AG20443 (cell line): ENCODE results near the gene PCDH15.

ENCODE experiments used
- DNase-seq: peaks from one replicate; pipeline ENCODE4 v3.0.0; 2012; ENCODE audit warnings: low spot score, mixed read lengths

The PCDH15 gene

GRCh38 chr10:54800741-54801421 lies at the start of gene PCDH15:
TSS of gene PCDH15 (minus strand) at chr10:54801231. CDS start at chr10:54664262, 136,969 bp downstream.
- peak; percentile 3 for DNase-seq

- no peak for DNase-seq
These were observed 42.9 kb upstream of the PCDH15 start for GRCh38 chr10:54843932-54844331.

DNA sequence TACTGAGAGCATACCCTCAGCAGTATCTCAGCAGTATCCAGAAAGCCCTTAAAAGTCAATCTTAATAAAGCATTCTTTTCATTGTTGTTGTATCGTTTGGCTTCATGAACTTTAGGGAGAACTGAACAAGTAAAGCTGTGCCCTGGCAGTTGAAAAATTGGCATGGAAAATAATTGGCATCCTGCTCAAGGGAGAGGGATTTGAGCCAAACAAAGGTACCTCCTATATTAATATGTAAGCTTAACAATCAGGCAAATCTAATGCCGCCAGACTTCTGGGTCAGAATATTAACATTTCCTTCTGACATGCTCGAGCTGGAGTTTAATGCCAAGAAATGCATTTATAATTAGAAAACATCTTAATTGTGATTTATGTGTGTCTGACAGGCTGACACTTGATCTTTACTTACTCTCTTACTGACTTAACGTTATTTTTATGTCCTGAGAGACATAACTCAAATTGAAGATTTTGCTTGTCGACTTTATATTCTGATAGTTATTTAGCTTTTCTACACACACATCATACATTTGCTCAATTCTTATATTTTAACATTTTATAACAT lies 42.1 kb upstream of the PCDH15 start:
- no peak for DNase-seq

DNA sequence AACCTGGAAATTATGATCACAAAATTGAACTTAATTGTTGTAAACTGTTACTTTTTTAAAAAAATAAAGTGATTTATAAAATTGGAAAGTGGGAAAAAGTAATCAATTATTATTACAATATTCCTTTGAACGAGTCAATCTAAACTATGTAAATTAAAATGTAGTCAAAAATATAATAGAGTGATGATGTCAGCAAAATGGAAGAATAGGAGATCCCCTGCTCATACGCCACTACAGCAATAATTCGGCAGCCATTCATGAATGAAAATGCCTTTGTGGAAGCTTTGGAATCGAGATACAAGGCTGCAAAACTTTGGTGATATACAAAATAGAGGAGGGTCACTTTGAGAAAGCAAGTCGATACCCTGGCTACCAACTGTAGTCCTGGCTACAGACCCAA lies 36.4 kb upstream of the PCDH15 start:
- DNase-seq = no peak

DNA sequence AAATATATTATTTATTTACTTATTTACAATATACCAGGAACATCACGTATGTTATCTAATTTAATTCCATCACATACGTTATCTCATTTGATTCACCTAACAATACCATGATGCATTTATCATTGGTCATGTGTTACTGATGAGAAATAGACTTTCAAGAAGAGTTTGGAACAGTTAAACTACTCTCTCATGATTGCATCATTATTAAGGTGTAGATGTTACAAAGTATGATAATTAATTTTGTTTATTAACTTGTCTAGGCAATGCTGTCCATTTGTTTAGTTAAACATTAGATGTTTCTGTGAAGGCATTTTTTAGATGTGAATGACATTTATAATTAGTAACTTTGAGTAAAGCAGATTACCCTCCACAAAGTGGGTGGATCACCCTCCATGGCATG lies 32.0 kb upstream of the PCDH15 start:
- no peak for DNase-seq

- no peak for DNase-seq
These were observed 26.0 kb upstream of the PCDH15 start for GRCh38 chr10:54826994-54827560.

GRCh38 chr10:54815583-54815982 lies 14.6 kb upstream of the PCDH15 start:
- no peak for DNase-seq

GRCh38 chr10:54808186-54808935 lies 7.3 kb upstream of the PCDH15 start:
- no peak for DNase-seq

- no peak for DNase-seq
These were observed 1.5 kb downstream of the PCDH15 start for GRCh38 chr10:54799506-54799905.

GRCh38 chr10:54797636-54798321 lies 3.3 kb downstream of the PCDH15 start:
- DNase-seq = no peak

GRCh38 chr10:54796881-54797280 lies 4.2 kb downstream of the PCDH15 start:
- no peak for DNase-seq

GRCh38 chr10:54776622-54777021 lies 24.4 kb downstream of the PCDH15 start:
- no peak for DNase-seq

DNA sequence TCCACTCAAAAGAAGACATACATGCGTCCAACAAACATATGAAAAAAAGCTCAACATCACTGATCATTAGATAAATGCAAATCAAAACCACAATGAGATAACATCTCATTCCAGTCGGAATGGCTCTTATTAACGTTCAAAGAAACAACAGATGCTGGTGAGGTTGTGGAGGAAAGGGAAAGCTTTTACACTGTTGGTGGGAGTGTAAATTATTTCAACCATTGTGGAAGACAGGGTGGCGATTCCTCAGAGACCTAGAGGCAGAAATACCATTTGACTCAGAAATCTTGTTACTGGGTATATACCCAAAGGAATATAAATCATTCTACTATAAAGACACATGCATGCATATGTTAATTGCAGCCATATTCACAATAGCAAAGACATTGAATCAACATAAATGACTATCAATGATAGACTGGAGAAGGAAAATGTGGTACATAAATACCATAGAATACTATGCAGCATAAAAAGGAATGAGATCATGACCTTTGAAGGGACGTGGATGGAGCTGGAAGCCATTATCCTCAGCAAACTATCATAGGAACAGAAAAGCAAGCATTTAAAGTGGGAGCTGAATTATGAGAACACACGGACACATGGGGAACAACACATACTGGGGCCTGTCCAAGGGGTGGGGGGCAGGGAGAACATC lies 28.4 kb downstream of the PCDH15 start:
- no peak for DNase-seq

DNA sequence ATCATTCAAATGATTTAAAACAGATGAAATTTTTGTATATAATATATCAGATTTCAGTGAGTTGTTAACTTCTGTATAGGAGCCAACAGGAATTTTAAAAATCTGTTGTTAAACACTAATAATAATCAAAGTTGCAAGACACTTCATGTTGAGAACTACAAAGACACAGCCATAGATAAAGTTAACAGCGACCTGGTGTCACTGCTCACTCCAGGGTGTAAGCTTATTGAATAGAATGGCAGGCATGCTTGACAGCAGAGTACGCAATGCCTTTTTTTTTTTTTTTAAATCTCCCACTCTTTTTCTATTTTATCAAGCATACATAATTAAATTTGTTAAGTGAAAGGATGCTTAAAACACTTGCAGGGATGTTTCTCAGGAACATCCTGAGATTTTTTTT lies 32.0 kb downstream of the PCDH15 start:
- DNase-seq = no peak

DNA sequence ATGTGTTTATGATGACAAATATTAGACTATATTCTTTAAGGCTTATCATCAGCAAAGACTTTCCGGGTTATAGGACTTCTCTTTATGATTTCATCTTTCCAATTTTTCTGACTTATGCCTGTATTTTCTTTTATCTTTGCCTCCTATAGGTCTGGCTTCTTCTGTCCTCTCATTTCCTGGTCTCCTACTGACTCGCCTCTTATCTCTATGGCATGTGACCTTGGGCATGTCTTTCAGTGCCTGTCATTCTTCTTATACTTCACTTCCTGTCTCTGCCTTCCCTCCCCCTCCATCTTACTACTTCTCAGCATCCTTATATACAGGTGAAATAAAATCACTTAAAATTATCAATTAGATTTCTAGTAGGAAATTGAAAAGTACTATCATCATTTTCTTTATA lies 42.2 kb downstream of the PCDH15 start:
- DNase-seq = no peak

DNA sequence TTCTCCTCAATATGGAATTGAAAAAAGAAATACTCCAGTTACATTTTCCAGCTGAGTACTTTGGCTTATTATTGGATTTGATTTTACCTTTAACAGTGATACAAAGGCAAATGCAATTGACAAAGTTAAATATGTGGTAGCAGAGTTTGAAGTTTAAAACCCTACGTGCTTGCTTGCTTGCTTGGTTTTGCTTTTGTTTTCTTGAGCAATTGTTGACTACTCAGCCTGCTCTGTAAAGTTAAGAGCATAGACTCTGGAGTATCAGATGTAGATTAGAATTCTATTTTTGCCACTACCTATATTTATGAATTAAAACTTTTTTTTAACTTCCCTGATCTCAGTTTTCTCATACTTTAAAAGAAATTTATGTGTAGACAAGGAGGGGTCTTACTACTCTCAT lies 51.4 kb downstream of the PCDH15 start:
- no peak for DNase-seq

- DNase-seq = no peak
These were observed 55.6 kb downstream of the PCDH15 start for GRCh38 chr10:54745436-54745835.

GRCh38 chr10:54742416-54742815 lies 58.6 kb downstream of the PCDH15 start:
- DNase-seq = no peak

- DNase-seq = no peak
These were observed 72.5 kb downstream of the PCDH15 start for GRCh38 chr10:54728511-54728910.

- no peak for DNase-seq
These were observed 79.0 kb downstream of the PCDH15 start for GRCh38 chr10:54722075-54722474.

DNA sequence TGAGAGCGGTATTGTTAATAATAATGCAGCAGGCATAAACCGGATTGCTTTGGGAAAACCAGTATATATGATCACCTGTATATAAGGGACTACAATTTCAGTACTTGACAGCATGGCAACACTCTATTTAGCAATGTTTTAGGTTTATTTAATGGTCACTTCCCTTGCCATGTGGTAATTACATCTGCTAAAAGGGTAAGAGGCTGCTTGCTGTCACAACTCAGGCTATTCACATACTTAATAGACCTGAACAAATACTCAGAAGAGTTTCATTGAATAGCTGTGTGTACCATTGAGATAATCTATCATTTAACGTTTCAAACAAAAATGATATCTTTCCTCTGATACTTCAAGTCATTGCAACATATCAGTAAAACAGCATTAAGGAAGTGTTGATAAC lies 90.1 kb downstream of the PCDH15 start:
- no peak for DNase-seq

- DNase-seq = no peak
These were observed 92.4 kb downstream of the PCDH15 start for GRCh38 chr10:54708591-54708990.
